Testis (tissue), 2 donors: Measurements from ENCODE around the gene STX3.

Experiments used
- CTCF ChIP-seq, 3 experiments: fragments of 450-650 bp in 2 of 3; fragments of 200-600 bp in 1 of 3; sonication (generic) in 1 of 3; IDR thresholded peaks; one replicate each; pipeline ENCODE4 v1.5.1; 2016 to 2019; ENCODE audit warnings: antibody characterized with exemption in 3 of 3, mild to moderate bottlenecking in 2 of 3, moderate library complexity in 1 of 3
- POLR2A ChIP-seq: fragments of 450-650 bp; IDR thresholded peaks from one replicate; pipeline ENCODE4 v1.6.1; 2017; ENCODE audit warnings: antibody characterized with exemption, mild to moderate bottlenecking, moderate library complexity

GRCh38 chr11:59766542-59767224, 11.5 kb downstream of the STX3 start:
- no peak for TF ChIP-seq CTCF (IDR thresholded peaks at IDR 0.05)
- no peak for TF ChIP-seq POLR2A
